HK-2 (cell line): ENCODE data around the gene CLEC16A.

ENCODE experiments used
- DNase-seq: peaks from one replicate; pipeline ENCODE4 v3.0.0-alpha.2; 2018; ENCODE audit not compliant: unreplicated experiment

CLEC16A gene

DNA sequence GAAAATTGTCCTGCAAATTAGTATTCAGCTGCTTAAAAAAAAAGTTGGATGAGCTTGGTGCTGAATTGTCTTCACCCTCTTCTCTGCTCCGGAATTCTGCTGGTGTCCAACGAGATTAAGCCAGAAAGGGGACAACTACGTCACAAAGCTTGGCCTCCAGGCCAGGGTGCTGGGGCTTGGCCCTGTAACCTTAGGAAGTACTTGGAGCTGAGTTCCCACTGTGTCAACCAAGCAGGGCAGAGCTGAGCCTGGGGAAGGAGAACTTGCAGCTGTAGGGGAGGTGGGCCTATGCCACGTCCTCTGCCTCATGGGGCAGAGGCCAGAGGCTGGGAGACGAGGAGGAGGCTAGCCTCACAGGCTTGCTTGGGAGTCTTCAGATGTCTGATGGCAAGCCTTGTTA is 71.2 kb downstream of the CLEC16A start:
- no peak for DNase-seq

DNA sequence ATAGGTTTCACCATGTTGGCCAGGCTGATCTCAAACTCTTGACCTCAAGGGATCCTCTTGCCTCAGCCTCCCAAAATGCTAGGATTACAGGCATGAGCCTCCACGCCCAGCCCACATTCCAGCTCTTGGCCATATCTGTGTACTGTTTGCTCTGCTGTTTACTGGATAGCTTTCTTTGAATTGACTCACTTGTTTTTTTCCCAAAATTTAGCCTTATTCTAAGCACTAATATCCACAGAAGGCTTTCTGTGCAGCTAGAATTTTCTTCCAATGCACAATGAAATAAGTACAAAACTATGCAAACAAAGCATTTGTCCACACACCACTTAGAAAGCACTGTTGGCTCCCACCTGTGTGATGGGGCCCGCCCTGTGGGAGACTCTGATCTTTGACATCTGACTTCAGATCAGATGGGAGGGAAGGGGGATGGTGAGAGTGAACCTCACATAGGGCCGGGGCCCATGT is 72.2 kb downstream of the CLEC16A start:
- DNase-seq, result no peak

DNA sequence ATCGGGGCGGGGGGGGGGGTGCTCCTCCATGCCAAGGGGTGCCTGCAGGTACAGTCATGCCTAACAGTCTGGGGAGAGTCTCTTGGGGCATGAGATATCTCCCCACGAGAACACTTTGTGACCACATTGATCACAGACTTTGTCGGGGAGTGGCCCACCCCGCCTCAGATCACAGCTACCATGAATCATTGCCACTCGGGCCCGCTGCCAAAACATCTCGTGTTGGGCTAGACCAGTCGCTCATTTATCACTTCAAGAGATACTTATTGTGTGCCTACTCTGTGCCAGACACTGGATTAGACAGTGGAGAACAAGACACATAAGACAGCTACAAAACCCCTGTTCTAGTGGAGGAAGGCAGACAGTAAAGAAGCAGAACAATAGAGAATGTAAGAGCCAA is 72.6 kb downstream of the CLEC16A start:
- peak; percentile 54 for DNase-seq

DNA sequence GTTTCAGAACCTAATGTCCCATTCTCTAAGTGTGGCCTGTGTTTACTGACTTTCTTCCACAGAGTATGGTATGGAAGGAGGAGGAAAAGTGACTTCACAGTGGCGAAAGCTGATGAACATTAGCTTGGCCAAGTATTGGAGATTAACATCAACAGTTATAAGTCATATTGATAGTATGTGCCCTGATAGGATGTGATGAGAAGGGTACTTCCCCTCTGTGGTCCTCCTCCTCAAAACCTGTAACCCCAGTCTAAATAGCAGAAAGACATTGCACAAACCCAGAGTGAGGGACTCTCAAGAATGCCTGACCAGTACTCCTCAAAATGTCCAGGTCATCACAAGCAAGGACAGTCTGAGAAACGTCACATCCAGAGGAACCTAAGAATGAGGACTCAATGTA is 73.1 kb downstream of the CLEC16A start:
- no peak for DNase-seq

DNA sequence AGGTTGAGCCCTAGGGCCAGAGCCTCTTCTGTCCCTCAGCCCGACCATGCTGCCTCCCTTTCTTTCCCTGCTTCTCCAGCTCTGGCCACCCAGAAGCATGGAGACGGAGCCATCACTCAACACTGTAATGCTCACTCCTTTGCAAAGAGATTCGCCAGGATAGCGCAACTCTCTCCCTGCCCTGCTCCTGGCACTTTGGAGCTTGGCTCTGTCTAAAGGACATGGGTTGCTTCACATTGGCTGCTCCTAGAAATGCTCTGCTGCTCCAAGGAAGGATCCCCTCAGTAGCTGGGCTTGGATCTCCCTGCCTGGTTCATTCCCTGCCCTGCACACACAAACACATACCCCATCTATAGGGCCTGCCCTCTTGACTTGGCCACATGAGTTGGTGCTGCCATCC is 76.0 kb downstream of the CLEC16A start:
- no peak for DNase-seq

DNA sequence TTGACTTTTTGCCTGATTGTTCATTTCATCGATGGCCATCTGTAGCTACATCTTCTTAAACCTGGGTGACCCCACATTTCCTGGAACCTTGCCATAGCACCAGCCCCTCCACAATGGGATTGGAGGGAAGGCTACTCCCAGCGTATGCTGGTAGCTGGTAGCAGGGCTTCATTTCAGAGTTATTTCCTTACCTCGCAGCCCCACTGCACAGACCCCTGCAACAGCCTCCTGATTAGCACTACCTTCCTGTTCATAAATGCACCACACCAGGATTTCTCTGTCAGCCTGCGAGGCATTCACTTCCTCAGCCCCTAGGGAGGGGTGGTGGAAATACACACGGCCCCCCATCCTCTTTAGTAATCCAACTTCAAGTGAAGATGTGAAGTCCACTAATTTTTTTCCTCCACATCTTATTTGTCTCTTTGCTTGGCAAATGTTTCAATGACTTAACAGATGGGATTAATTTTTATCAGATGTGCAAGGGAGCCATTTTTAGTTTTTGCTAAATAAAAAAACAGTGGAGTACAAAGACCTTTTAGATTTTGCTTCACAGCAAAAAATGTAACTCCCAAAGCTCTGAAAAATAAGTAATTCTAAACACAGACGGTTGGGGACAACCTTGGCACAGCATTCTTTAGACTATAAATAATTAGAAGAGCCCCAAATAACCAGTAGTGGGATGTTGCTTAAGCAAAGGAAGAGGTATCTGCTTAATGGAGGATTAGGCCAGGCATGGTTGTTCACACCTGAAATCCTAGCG is 76.6 kb downstream of the CLEC16A start:
- no peak for DNase-seq

DNA sequence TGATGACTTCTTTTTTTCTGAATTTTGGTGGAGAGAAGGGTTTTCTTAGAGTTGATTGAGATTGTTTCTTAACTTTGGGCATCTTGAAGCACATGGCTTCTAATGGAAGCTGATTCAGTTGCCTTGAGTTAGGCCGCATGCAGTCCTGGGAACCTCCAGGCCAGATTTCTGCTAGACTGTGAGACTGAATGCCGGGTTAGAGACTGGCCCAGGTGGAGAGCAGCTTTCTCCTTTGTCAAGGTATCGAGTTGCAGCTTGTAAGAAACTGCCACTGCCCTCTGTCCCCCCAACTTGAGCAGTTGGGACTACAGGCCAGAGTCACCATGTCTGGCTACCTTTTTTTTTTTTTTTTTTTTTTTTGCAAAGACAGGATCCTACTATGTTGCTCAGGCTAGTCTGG is 77.6 kb downstream of the CLEC16A start:
- DNase-seq, result no peak

DNA sequence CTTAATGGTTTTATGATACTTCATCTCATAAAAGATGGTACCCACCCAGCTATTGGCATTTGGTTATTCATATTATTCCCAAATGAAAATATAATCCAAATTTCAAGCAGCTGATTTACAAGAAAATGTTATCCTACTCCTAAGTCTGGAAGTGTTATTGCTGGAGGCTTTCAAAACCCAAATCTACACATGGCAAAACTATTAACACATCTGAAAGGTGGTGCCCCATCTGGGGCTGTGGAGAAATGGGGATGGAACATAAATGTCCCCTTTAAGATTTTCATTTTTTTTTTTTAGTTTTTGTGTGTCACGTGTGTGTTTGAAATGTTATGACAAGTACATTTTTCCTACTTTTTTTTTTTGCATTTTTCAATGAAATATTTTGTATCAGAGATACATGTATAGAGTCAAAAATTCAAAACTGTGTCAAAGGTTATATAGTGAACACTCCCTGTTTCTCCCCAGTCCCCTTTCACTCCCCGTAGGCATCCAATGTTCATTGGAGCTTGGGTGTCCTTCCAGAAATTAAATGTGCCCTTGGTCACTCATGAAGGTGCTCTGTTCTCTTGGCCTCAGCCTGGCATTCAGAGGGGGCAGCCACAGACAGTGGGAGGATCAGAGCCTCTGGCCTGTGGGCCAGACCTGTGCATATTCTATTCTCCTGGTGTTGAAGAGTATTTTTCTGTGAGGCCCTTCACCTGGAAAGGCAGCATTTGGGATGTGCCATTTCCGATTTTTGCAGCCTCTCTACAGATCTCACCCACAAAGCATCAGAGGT is 79.1 kb downstream of the CLEC16A start:
- DNase-seq, result no peak

DNA sequence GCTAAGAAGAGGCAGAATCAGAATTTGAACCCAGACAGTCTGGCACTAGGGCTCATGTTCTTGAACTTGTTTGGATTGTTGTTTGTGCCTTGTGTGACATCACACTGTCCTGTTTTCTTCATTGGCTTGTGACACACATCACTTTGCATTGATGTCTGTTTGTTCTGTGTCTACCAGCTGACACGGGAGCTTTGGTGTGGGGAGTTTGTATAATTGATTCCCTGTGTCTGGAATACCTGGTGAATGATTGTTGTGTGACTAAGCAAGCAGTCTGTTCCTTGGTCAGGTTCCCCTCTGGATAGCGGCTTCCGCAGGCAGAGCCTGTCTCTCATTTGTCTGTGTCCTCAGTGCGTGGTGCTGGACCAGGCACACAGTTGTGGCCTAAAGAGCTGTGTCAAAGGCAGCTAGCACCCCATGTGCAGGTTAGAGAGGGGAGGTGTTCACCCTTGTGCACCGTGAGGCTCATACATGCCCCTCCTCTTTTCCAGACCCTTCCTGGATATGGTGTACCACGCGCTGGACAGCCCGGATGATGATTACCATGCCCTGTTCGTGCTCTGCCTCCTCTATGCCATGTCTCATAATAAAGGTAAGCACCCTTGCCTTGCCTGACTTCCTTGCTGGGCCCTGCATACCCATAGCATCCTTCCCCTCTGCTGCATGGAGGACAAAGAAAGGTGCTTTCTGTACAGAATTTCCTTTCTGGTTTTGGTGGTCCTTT is 80.1 kb downstream of the CLEC16A start:
- peak; percentile 59 for DNase-seq

DNA sequence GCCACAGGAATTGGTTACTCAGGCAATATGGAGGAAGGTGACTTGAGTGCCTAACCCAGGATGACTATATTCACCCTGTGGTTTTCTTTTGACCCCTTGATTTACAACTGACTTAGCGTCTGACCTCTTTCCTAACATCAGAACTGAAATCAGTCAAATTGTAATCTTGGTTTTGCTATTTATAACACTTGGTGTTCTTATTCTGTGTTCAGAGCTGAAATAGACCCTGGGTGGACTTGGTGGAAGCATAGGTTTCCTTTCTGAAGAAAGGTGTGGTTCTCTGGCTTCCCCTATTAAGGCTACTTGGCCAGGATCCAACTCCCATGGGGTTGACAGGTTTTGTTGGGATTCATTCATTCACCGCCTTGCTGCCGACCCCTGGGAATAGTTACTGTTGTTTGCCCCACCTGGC is 80.8 kb downstream of the CLEC16A start:
- no peak for DNase-seq

DNA sequence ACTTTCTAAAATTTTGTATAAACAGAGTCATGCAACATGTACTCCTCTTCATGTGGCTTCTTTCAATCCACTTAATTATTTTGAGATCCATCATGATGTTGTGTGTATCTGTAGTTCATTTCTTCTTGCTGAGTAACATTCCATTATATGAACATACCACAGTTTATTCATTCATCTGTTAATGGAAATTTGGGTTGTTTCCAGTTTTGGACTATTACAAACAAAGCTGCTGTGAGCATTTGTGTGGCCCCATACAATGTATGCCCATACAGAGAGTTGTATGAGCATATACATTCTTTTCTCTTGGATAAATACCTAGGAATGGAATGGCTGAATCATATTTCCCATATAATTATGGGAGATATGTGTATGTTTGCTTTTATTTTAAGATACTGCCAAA is 85.6 kb downstream of the CLEC16A start:
- DNase-seq, result no peak

DNA sequence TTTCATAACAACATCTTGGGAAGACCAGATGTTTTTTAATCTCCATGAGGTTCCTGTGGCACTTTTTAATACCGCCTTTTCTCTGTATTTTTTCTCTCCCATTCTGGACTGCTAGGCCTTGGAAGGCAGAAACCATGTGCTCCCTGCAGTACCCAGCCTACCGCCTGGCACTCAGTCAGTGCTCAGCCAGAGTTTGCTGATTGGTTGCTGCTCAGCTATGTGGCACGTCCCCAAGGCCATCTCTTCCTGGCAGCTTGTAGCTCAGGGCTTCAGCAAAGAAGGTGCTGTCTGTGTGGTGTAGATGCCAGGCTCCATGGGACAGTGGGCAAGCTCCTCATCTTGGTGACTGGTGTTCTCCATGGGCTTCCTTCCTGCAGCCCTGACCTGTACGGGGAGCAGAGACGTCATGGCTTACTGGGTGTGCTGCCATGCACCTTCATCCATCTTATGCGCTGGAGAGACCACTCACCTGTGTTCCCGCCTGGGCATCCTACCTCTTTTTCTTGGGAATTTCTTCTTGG is 86.7 kb downstream of the CLEC16A start:
- no peak for DNase-seq

DNA sequence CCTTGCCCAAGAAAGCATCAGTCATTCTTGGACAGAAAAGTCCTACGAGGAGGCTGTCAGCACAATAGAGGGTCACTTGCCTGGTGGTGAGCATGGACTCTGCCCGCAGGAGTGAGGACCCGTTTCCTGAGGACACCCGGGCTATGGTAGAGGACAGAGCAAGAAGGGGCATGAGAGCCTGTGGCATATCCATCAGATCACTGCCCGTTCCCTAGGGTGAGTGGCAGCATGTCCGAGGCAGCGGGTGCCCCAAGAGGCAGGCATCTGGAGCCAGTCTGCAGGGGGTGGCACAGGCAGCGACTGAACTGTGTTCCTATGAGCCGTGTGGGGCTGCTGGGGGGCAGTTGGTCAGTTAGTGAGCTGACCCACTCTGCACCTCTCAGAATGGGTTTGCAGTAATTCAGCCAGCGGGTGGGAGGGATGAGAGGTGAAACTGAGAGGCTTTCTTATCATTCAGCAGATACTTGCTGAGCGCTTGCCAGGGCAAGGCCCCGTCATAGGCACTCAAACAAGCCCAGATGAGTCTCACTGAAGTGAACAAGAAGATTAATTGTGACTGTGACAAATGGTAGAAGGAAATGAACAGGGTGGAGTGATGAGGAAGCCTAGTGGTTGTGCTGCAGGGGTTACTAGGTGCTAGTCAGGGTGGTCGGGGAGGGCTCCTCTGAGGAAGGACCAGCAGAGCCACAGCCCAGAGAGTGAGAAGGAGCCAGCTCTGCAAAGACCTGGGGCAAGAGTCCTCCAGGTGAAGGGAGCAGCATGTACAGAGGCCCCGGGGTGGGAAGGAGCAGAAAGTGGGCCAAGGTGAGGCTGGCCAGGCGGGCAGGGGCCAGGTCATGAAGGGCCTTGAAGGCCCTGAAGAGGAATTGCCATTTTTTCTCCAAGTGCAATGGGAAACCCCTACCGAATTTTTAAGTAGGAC is 87.9 kb downstream of the CLEC16A start:
- no peak for DNase-seq

DNA sequence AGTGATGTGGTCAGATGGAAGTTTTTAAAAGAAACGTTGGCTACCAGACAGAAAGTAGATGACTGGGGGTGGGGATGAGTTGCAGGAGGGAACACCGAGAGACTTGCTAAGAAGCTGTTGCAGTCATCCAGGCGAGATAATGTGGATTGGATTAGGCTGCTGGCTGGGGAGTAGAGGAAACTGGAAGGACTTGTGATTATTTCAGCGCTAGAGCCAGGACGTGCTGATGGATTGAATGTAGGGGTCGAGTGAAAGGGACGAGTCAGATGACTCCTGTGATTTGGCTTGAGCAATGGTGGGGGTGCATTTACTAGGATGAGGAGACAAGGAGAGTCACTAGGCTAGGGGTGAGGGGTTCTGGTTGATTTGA is 88.5 kb downstream of the CLEC16A start:
- DNase-seq, result no peak

DNA sequence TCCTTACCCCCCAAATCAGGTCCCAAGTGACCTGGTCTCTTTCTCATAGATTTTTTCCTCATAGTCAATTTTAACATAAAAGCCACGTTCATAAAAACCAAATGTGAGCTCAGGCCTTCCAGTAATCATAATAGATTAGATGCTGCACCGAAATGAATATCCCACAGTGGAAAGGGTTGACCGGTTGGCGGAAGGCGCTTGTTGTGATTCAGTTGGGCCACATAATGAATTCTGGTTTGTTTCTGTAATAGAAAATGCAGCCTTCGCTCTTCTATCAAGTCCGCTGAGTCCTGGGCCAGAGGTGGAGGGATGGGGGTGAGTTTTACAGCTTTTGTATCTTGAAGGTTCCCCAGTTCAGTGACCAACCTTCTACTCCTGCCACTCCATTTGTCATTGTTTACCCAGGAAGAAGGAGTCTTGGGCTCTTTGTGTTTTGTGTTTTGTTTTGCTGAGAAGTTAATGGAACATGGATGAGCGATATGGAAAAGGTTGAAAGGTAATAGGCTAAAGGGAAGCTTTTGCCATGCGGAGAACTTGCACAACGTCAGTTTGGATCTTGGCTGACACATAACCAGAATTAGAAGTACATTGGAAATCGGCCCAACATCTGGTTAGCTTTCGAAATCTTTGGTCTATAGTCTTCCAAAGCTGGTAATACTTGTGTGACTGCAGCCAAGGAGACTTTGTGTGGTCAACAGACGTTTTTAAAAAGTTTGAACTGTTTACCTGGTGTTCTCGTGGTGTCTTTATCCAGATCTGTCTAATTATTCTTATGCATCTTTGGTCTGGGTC is 89.5 kb downstream of the CLEC16A start:
- DNase-seq, result no peak

DNA sequence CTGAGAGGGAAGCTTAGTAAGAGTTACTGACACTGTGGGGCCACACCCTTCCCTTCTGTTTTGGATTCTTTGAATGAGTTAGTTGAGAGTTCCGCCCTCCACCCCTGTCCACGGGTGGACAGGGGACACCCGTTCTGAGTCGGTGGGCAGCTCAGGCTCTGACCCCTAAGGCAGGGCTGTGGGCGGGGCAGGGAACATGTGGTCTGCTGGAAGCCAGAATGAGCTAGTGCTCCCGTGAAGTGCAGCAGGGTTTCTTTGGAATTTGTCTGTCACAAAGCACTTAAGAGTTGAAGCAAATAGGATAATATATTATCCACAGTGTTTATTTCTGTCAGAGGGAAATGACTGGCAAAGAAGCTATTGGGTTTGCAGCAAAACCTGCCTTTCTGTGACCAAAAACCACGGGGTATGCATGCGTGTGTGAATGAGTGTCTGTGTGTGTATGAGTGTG is 90.1 kb downstream of the CLEC16A start:
- DNase-seq, result no peak

DNA sequence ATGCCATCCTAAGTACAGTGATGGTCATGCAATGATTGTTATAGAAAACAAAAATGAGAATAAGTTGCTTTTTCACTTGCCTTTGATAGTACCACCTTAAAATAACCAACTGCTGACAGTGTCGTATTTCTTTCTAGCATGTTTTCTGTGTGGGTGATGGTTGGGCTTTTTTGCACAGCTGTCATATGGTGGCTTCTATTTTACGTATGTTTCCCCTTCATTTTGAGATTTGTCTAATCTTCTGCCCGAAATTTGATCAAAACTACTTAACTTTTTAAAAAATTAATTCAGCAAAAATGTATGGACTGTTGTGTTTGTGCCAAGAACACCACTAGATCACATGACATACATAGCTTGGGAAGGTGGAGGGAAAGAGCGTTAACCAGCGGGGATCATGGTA is 90.7 kb downstream of the CLEC16A start:
- DNase-seq, result no peak

DNA sequence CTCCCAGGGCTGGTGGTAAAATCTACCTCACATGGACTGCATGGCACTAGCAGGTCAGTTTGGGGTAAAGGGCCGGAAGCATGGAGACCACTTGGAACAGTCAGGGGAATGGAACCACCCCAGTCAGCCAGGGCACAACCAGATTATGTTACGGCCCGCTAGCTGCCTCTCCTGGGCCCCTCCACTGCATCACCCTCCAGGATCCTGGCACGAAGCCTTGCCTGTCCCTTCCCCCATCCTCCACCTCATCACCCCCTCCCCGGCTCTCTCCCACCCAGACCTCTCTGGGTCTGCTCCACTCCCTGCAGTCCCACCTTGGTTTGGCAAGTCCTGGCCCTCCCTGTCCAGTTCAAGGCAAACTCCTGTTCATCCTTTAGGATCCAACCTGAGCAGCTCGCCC is 91.7 kb downstream of the CLEC16A start:
- no peak for DNase-seq

DNA sequence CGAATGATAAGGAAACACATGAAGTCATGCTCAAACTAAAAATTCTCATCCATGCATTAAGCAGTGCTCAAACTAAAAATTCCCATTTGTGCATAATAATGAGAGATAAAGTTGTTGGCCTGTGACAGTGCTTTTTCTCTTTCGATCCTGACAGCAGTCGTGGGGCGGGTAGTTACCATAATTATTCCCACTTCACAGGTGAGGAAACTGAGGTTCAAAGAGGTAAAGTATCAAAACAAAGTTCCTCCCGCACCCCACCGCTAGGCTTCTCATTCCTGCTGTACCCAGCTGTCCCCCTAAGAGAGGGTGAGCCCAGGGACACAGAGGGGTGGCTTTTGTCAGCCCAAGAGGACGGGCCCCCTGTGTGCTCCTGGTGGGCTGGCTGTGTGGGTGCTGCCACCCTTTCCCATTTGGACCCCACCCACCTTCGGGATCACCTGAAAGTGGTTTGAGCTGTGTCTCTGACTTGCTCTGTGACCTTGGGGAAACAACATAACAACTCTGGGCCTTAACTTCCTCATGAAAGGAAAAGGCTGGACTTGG is 92.6 kb downstream of the CLEC16A start:
- no peak for DNase-seq

DNA sequence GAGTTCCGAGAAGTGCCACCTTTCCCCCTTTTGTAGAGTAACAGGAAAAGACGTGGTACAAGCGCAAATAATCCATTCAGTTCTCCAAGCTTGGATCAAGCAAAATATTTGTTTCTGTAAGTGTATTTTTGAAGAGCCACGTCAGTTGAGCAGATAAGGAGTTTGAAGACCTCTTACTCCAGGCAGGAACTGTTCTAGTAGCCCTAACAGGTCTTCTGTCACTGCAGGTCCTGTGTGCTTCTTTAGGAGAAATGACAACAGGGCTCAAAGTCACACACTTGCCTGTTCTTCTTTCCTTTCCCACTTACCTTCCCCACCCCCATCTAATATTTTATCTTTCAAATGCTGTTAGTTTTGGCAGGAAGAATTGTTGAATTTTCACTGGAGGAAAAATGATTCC is 93.9 kb downstream of the CLEC16A start:
- DNase-seq, result no peak
